K562 (cell line): ENCODE data around the gene KEL. TPM values are rescaled to one million over a fixed set of nuclear protein-coding genes. Genes with fewer than 3 reads are reported as not detected.

Source experiments
- DPF2 ChIP-seq: fragments of 450-650 bp; IDR thresholded peaks from 2 replicates; pipeline ENCODE4 v1.6.1; 2016
- ETV5 ChIP-seq: sonication (generic); formaldehyde crosslinking; IDR thresholded peaks from 2 replicates; pipeline ENCODE4 v1.4.0; 2020; ENCODE audit warnings: low read depth, mild to moderate bottlenecking, missing genetic modification reagents
- FOXK2 ChIP-seq, 2 experiments: fragments of 450-650 bp; IDR thresholded peaks in 1 of 2; conservative IDR thresholded peaks in 1 of 2; 2 replicates each; pipeline ENCODE4 v1.6.1; 2016; ENCODE audit warnings: low read depth in 2 of 2, mild to moderate bottlenecking in 1 of 2
- MTA2 ChIP-seq: fragments of 450-650 bp; IDR thresholded peaks from 2 replicates; pipeline ENCODE4 v1.6.1; 2016; ENCODE audit warnings: low read depth
- SMAD3 ChIP-seq: fragments of 450-650 bp; formaldehyde crosslinking; conservative IDR thresholded peaks from 2 replicates; pipeline ENCODE4 v1.4.0; 2020; ENCODE audit warnings: mild to moderate bottlenecking
- SRF ChIP-seq, 2 experiments: fragments of 250-450, 450-650 bp in 1 of 2; sonication (Bioruptor Pico) in 1 of 2; sonication (generic) in 1 of 2; formaldehyde crosslinking; IDR thresholded peaks; 2 replicates each; pipeline versions ENCODE4 v1.5.0 to v1.5.1; 2020 to 2022; ENCODE audit warnings: mild to moderate bottlenecking in 1 of 2, missing genetic modification reagents in 1 of 2
- ZBTB33 ChIP-seq: sonication (generic); formaldehyde crosslinking; IDR thresholded peaks from 2 replicates; pipeline ENCODE4 v1.8.1; 2023; ENCODE audit warnings: mild to moderate bottlenecking, missing genetic modification reagents
- ZNF184 ChIP-seq: sonication (generic); formaldehyde crosslinking; IDR thresholded peaks from 2 replicates; pipeline ENCODE4 v1.5.0; 2020; ENCODE audit warnings: missing genetic modification reagents
- polyA plus RNA-seq, 8 experiments: library from polyadenylated mRNA; depleted of rRNA in 4 of 8; stranded (reverse) in 5 of 8; unstranded in 3 of 8; fragments of >200 nt; fragmentation: Nextera tagmentation in 2 of 8; fragmentation: Illumina TruSeq in 1 of 8; extraction: Ambion mirVana in 2 of 8; extraction: Trizol in 1 of 8; gene quantifications; 2 replicates each; pipeline versions ENCODE4 v1.2.1 to v1.2.3, GENCODE V29; 2011 to 2014; ENCODE audit warnings: inconsistent platforms in 1 of 8, missing spikeins in 1 of 8
- total RNA-seq, 7 experiments: library from RNA; depleted of rRNA in 6 of 7; stranded (reverse); fragments of >200 nt in 6 of 7; fragmentation: Illumina TruSeq in 2 of 7; extraction: Trizol in 2 of 7; gene quantifications; 2 replicates each; pipeline versions ENCODE4 v1.2.1 to v1.2.3, GENCODE V29; 2011 to 2021; ENCODE audit warnings: low replicate concordance in 1 of 7
- TF ChIP-seq, protein P1 (sequence below): fragments of 450-650 bp; IDR thresholded peaks from 2 replicates; pipeline ENCODE4 v1.6.1; 2016; ENCODE audit warnings: low read depth
- TF ChIP-seq, protein P2 (sequence below): fragments of 250-450 bp; sonication (Bioruptor Pico); IDR thresholded peaks from 2 replicates; pipeline ENCODE4 v1.5.0; 2022; ENCODE audit warnings: mild to moderate bottlenecking
- TF ChIP-seq, protein P3 (sequence below): fragments of 250-450 bp; sonication (Bioruptor Pico); IDR thresholded peaks from 2 replicates; pipeline ENCODE4 v1.4.0; 2020; ENCODE audit warnings: mild to moderate bottlenecking, moderate library complexity, borderline replicate concordance

The KEL gene
- total and polyA plus RNA-seq, 9 of the 15 experiments (the other 6 are each of a cell fraction or from before 2014, with no cell fraction given): 9.0 to 47.4 (median 22.2) TPM

DNA sequence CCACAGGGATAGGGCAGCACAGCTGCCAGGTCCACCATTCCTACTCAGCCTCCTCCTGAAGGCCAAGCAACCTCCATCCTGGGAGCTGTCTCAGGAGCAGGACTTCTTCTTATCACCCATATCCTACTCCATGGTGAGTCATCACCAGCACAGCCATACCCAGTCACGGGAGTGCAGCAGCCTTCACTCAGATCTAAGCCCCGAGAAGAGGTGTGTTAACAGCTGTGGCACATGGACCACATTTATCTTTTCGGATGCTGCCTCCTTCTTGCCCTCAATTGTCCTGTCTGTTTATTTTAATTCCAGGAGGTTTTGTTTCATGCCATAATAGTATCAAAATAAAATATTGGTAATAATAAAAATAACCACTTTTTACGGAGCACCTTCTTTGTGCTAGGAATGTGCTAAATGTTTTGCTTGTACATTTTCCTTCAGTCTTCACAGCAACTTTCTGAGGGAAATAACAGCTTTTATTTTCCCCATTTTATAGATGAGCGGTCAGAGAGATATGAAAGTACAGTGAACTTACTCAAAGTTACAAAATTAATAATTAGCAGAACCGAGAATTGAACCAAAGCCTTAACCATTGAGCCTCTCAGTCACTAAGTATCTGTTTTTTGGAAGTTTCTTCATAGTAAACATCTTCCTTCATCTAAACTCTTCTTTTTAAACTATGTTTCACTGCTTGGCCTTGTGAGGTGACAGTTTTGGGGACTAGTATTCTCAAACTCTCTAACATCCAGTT lies 2.5 kb upstream of the KEL start (continued):
- TF ChIP-seq, protein P1, sequence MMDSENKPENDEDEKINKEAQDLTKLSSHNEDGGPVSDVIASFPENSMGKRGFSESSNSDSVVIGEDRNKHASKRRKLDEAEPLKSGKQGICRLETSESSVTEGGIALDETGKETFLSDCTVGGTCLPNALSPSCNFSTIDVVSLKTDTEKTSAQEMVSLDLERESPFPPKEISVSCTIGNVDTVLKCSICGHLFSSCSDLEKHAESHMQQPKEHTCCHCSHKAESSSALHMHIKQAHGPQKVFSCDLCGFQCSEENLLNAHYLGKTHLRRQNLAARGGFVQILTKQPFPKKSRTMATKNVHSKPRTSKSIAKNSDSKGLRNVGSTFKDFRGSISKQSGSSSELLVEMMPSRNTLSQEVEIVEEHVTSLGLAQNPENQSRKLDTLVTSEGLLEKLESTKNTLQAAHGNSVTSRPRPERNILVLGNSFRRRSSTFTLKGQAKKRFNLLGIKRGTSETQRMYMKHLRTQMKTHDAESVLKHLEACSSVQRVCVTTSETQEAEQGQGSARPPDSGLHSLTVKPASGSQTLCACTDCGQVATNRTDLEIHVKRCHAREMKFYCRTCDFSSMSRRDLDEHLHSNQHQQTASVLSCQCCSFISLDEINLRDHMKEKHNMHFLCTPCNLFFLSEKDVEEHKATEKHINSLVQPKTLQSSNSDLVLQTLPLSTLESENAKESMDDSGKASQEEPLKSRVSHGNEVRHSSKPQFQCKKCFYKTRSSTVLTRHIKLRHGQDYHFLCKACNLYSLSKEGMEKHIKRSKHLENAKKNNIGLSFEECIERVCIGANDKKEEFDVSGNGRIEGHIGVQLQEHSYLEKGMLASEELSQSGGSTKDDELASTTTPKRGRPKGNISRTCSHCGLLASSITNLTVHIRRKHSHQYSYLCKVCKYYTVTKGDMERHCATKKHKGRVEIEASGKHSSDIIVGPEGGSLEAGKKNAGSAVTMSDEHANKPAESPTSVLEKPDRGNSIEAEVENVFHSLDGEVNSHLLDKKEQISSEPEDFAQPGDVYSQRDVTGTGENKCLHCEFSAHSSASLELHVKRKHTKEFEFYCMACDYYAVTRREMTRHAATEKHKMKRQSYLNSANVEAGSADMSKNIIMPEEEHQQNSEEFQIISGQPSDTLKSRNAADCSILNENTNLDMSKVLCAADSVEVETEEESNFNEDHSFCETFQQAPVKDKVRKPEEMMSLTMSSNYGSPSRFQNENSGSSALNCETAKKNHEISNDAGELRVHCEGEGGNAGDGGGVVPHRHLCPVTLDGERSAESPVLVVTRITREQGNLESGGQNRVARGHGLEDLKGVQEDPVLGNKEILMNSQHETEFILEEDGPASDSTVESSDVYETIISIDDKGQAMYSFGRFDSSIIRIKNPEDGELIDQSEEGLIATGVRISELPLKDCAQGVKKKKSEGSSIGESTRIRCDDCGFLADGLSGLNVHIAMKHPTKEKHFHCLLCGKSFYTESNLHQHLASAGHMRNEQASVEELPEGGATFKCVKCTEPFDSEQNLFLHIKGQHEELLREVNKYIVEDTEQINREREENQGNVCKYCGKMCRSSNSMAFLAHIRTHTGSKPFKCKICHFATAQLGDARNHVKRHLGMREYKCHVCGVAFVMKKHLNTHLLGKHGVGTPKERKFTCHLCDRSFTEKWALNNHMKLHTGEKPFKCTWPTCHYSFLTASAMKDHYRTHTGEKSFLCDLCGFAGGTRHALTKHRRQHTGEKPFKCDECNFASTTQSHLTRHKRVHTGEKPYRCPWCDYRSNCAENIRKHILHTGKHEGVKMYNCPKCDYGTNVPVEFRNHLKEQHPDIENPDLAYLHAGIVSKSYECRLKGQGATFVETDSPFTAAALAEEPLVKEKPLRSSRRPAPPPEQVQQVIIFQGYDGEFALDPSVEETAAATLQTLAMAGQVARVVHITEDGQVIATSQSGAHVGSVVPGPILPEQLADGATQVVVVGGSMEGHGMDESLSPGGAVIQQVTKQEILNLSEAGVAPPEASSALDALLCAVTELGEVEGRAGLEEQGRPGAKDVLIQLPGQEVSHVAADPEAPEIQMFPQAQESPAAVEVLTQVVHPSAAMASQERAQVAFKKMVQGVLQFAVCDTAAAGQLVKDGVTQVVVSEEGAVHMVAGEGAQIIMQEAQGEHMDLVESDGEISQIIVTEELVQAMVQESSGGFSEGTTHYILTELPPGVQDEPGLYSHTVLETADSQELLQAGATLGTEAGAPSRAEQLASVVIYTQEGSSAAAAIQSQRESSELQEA: no peak
- no peak for TF ChIP-seq ZBTB33 (CRISPR knock-in tag)
- TF ChIP-seq ETV5 (CRISPR knock-in tag): no peak; the same call in 1 of the 2 replicates
- no peak for TF ChIP-seq SMAD3 (CRISPR knock-in tag)
- TF ChIP-seq FOXK2 (conservative IDR thresholded peaks at IDR 0.05 in 1 of 2, IDR thresholded peaks at IDR 0.05 in 1 of 2; ENCODE audit: low read depth in 2 of 2): peak in 1 of 2 experiments; percentile 32; a peak in 1 of 4 replicates
- TF ChIP-seq DPF2: peak; percentile 92
- TF ChIP-seq, protein P2, sequence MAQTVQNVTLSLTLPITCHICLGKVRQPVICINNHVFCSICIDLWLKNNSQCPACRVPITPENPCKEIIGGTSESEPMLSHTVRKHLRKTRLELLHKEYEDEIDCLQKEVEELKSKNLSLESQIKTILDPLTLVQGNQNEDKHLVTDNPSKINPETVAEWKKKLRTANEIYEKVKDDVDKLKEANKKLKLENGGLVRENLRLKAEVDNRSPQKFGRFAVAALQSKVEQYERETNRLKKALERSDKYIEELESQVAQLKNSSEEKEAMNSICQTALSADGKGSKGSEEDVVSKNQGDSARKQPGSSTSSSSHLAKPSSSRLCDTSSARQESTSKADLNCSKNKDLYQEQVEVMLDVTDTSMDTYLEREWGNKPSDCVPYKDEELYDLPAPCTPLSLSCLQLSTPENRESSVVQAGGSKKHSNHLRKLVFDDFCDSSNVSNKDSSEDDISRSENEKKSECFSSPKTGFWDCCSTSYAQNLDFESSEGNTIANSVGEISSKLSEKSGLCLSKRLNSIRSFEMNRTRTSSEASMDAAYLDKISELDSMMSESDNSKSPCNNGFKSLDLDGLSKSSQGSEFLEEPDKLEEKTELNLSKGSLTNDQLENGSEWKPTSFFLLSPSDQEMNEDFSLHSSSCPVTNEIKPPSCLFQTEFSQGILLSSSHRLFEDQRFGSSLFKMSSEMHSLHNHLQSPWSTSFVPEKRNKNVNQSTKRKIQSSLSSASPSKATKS: no peak
- no peak for TF ChIP-seq MTA2
- TF ChIP-seq SRF (CRISPR knock-in tag; IDR thresholded peaks at IDR 0.05): no peak
- TF ChIP-seq, protein P3, sequence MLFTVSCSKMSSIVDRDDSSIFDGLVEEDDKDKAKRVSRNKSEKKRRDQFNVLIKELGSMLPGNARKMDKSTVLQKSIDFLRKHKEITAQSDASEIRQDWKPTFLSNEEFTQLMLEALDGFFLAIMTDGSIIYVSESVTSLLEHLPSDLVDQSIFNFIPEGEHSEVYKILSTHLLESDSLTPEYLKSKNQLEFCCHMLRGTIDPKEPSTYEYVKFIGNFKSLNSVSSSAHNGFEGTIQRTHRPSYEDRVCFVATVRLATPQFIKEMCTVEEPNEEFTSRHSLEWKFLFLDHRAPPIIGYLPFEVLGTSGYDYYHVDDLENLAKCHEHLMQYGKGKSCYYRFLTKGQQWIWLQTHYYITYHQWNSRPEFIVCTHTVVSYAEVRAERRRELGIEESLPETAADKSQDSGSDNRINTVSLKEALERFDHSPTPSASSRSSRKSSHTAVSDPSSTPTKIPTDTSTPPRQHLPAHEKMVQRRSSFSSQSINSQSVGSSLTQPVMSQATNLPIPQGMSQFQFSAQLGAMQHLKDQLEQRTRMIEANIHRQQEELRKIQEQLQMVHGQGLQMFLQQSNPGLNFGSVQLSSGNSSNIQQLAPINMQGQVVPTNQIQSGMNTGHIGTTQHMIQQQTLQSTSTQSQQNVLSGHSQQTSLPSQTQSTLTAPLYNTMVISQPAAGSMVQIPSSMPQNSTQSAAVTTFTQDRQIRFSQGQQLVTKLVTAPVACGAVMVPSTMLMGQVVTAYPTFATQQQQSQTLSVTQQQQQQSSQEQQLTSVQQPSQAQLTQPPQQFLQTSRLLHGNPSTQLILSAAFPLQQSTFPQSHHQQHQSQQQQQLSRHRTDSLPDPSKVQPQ: no peak
- no peak for TF ChIP-seq ZNF184
